ENCODE data around the gene NINJ1.
"Not testable (repeated sequence)": the region's sequence is repeated elsewhere in the genome, so short reads cannot be mapped to it uniquely, and the experiment has no call there.

NINJ1 gene

DNA sequence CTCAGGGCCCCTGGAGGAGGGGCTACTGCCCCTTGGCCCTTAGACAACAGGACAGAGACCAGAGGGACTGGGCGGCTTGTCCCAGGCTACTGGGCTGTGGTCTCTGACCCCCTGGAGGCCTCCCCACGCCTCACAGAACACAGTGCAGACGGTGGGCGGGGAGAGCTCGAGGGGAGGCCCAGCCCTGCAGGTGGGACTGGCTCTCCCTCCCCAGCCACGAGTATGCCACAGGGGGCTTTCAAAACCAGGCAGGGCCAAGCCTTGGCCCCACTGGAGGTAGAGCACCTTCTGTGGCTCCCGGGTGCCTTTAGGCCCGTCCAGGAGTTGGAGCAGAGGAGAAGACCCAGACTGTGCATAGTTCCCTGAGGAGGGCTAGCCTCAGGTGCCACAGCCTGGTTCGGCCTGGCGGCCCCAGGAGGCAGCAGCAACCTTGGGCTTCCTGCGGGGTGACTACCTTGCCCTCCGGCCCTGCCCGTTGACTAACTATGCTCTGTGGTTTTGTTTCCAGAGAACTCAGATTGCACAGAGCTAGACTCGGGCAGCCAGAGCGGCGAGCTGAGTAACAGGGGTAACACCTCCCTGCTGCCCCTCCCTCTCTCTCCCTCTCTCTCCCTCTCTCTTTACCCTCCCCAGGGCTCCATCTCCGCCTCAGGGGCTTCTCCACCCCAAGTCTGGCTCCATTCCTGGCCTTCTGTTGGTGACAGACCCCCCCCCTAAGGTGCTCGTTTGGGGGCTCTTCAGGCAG is 22.5 kb downstream of the NINJ1 start:
- no peaks in the 10 kb centered on the region for H3K9me3 ChIP-seq (ENCODE audit: insufficient read depth, low read length)
- H3K4me3 ChIP-seq (ENCODE audit: insufficient read length, low read depth): no peak overlapping the region
- peak overlapping the region; percentile 12 for H3K9ac ChIP-seq (ENCODE audit: insufficient read length, low read depth)
- peaks cover 18% of the 10 kb centered on the region for H3K4me1 ChIP-seq (ENCODE audit: insufficient read depth, insufficient read length)
- DNase-seq (ENCODE audit: low read depth, low spot score): no peak
- no peaks in the 10 kb centered on the region for H3K27me3 ChIP-seq (ENCODE audit: insufficient read depth, insufficient read length)
- TF ChIP-seq ZNF274 (IDR thresholded peaks at IDR 0.05; ENCODE audit: low read depth, low read length) (no peak), YY1 (IDR thresholded peaks at IDR 0.05; ENCODE audit: insufficient read depth, insufficient read length) (no peak), SUZ12 (IDR thresholded peaks at IDR 0.05; ENCODE audit: extremely low read depth, insufficient read depth, insufficient read length) (no peak)
- peaks cover 19% of the 10 kb centered on the region for H3K36me3 ChIP-seq (ENCODE audit: insufficient read depth, insufficient read length, low read length)

DNA sequence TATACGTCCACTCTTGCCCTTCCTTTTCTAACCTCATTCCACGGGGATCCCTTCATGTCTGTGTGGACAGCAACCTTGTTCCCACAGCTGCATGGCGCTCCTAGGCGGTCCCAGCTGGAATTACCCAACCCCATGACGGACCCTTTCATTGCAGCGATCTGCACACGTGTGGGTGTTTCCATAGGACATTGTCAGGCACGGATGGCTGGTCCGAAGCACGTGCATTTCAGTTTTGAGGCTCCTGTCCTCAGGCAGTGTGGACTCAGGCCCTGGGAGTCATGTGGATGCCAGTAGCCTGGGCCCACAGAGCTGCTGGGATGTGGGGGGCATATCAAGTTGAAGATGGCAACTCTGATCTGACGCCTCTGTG is 23.1 kb downstream of the NINJ1 start:
- no peak overlapping the region for H3K4me3 ChIP-seq (ENCODE audit: insufficient read length, low read depth)
- TF ChIP-seq ZNF274 (IDR thresholded peaks at IDR 0.05; ENCODE audit: low read depth, low read length) (no peak), YY1 (IDR thresholded peaks at IDR 0.05; ENCODE audit: insufficient read depth, insufficient read length) (no peak), SUZ12 (IDR thresholded peaks at IDR 0.05; ENCODE audit: extremely low read depth, insufficient read depth, insufficient read length) (no peak)

DNA sequence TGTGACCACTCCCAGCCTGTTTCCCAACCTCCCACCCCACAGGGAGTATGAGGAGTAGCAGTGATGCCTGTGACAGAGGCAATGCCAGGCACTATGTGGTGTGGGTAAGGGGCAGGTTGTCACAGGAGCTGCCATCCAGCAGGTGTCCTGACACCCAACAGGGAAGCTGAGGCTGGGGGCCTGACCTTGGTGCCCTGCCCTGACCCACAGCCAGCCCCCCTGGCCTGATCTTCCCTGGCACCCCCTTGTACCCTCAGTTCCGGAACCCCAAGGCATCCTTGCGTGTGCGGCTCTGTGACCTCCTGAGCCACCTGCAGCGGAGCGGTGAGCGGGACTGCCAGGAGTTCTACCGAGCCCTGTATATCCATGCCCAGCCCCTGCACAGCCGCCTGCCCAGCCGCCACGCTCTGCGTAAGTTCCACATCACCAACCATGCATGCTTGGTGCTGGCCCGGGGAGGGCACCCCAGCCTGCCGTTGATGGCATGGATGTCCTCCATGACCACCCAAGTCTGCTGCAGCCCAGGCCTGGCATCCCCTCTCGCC is 23.7 kb downstream of the NINJ1 start:
- no peak for DNase-seq (ENCODE audit: low read depth, low spot score)
- Histone ChIP-seq H3K9me3 (ENCODE audit: insufficient read depth, low read length) (no peaks in the 10 kb centered on the region), H3K9ac (ENCODE audit: insufficient read length, low read depth) (no peak overlapping the region), H3K36me3 (ENCODE audit: insufficient read depth, insufficient read length, low read length) (peaks cover 19% of the 10 kb centered on the region), H3K4me1 (ENCODE audit: insufficient read depth, insufficient read length) (peaks cover 12% of the 10 kb centered on the region), H3K4me3 (ENCODE audit: insufficient read length, low read depth) (no peak overlapping the region), H3K27me3 (ENCODE audit: insufficient read depth, insufficient read length) (no peaks in the 10 kb centered on the region)
- TF ChIP-seq YY1 (IDR thresholded peaks at IDR 0.05; ENCODE audit: insufficient read depth, insufficient read length): no peak
- no peak for TF ChIP-seq SUZ12 (IDR thresholded peaks at IDR 0.05; ENCODE audit: extremely low read depth, insufficient read depth, insufficient read length)
- no peak for TF ChIP-seq ZNF274 (IDR thresholded peaks at IDR 0.05; ENCODE audit: low read depth, low read length)

More for the DNA sequence above, 23.1 kb downstream of the NINJ1 start:
- H3K9ac ChIP-seq (ENCODE audit: insufficient read length, low read depth): no peak overlapping the region
- peaks cover 12% of the 10 kb centered on the region for H3K4me1 ChIP-seq (ENCODE audit: insufficient read depth, insufficient read length)
- peaks cover 19% of the 10 kb centered on the region for H3K36me3 ChIP-seq (ENCODE audit: insufficient read depth, insufficient read length, low read length)
- H3K27me3 ChIP-seq (ENCODE audit: insufficient read depth, insufficient read length): no peaks in the 10 kb centered on the region
- no peaks in the 10 kb centered on the region for H3K9me3 ChIP-seq (ENCODE audit: insufficient read depth, low read length)
- no peak for DNase-seq (ENCODE audit: low read depth, low spot score)

DNA sequence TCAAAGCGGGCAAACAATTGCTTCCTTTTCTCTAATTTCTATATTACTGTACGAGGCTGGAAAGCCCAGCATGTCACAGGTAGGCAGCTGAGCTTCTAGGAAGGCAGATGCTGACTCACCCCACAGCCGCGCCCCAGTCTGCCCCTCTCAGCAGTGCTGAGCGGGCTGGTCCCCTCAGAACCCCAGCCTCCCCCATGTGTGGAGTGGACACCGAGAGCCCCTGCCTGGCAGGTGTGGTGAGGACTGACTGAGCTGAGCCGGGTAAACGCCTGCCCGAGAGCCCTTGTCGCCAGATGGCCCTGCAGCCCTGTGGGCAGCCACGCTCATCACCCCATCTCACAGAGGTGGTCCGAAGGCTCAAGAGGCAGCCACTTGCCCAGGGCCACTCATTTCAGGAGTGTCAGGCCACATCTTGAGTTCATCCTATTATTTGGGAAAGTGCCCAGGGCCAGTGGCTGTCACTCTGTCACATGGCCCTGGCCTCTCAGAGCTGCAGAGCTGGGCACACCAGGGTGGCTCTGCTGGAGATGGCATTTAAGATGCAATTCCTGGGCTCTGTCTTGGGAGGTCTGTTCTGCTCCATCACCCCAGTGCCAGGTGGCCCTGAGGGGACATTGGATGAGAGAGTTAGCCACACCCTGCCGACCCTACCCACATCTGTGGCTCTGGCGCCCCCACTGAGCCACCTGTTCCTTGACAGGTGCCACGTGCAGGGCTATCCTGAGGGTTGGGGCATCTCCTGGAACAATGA is 25.6 kb downstream of the NINJ1 start:
- peak overlapping the region; percentile 28 for H3K9ac ChIP-seq (ENCODE audit: insufficient read length, low read depth)
- no peak for TF ChIP-seq YY1 (IDR thresholded peaks at IDR 0.05; ENCODE audit: insufficient read depth, insufficient read length)
- TF ChIP-seq SUZ12 (IDR thresholded peaks at IDR 0.05; ENCODE audit: extremely low read depth, insufficient read depth, insufficient read length): no peak
- no peak for TF ChIP-seq ZNF274 (IDR thresholded peaks at IDR 0.05; ENCODE audit: low read depth, low read length)
- no peaks in the 10 kb centered on the region for H3K27me3 ChIP-seq (ENCODE audit: insufficient read depth, insufficient read length)
- peaks cover 9% of the 10 kb centered on the region for H3K4me1 ChIP-seq (ENCODE audit: insufficient read depth, insufficient read length)
- DNase-seq (ENCODE audit: low read depth, low spot score): no peak
- peaks cover 13% of the 10 kb centered on the region for H3K36me3 ChIP-seq (ENCODE audit: insufficient read depth, insufficient read length, low read length)
- no peak overlapping the region for H3K4me3 ChIP-seq (ENCODE audit: insufficient read length, low read depth)
- H3K9me3 ChIP-seq (ENCODE audit: insufficient read depth, low read length): peaks cover 9% of the 10 kb centered on the region

DNA sequence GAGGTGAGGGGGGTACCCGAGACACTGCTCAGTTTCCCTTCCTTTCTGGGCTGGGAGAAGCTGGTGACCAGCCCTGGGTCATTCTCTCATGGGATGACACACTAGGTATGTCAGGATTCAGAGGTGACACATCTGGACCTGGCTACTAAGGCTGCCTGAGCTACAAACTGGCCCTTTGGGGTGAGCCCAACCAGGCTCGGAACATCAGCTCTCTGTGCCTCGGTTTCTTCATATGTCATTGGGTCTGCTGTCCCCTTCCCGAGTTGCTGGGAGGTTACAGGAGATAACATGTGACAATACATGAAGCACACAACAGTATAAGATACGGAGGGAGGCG is 26.3 kb downstream of the NINJ1 start:
- Histone ChIP-seq H3K27me3 (ENCODE audit: insufficient read depth, insufficient read length) (no peaks in the 10 kb centered on the region), H3K9me3 (ENCODE audit: insufficient read depth, low read length) (peaks cover 11% of the 10 kb centered on the region), H3K36me3 (ENCODE audit: insufficient read depth, insufficient read length, low read length) (peaks cover 12% of the 10 kb centered on the region), H3K9ac (ENCODE audit: insufficient read length, low read depth) (no peak overlapping the region), H3K4me3 (ENCODE audit: insufficient read length, low read depth) (no peak overlapping the region), H3K4me1 (ENCODE audit: insufficient read depth, insufficient read length) (peaks cover 9% of the 10 kb centered on the region)
- TF ChIP-seq ZNF274 (IDR thresholded peaks at IDR 0.05; ENCODE audit: low read depth, low read length) (no peak), SUZ12 (IDR thresholded peaks at IDR 0.05; ENCODE audit: extremely low read depth, insufficient read depth, insufficient read length) (no peak), YY1 (IDR thresholded peaks at IDR 0.05; ENCODE audit: insufficient read depth, insufficient read length) (no peak)
- no peak for DNase-seq (ENCODE audit: low read depth, low spot score)

DNA sequence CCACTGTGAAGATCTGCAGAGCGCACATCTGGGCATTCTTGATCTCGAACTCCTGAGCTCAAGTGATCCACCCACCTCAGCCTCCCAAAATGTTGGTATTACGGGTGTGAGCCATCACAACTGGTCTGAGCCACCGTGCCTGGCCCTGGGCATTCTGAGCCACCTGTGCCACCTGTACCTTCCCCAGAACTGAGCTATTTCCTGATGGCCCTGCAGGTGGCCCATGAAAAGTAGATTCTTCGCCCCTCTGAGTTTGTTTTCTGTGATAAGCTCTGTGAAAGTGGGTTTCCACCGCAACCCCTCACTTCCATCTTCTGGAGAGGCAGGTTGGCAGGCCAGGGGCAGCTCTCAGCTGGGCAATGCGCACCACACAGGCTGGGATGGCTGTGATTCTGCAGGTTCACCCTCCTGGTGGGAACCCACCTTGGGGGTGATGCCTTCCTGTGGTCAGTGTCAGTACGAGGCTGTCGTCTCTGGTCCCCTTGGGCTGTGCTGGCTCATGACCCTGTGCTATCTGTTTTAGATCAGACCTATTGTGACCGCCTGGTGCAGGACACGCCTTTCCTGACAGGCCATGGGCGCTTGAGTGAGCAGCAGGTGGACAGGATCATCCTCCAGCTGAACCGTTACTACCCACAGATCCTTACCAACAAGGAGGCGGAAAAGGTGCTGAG is 26.8 kb downstream of the NINJ1 start:
- TF ChIP-seq YY1 (IDR thresholded peaks at IDR 0.05; ENCODE audit: insufficient read depth, insufficient read length) (no peak), SUZ12 (IDR thresholded peaks at IDR 0.05; ENCODE audit: extremely low read depth, insufficient read depth, insufficient read length) (no peak), ZNF274 (IDR thresholded peaks at IDR 0.05; ENCODE audit: low read depth, low read length) (no peak)
- Histone ChIP-seq H3K4me1 (ENCODE audit: insufficient read depth, insufficient read length) (peaks cover 9% of the 10 kb centered on the region), H3K36me3 (ENCODE audit: insufficient read depth, insufficient read length, low read length) (peaks cover 12% of the 10 kb centered on the region), H3K4me3 (ENCODE audit: insufficient read length, low read depth) (no peak overlapping the region), H3K9me3 (ENCODE audit: insufficient read depth, low read length) (peaks cover 11% of the 10 kb centered on the region), H3K27me3 (ENCODE audit: insufficient read depth, insufficient read length) (no peaks in the 10 kb centered on the region), H3K9ac (ENCODE audit: insufficient read length, low read depth) (no peak overlapping the region)
- DNase-seq (ENCODE audit: low read depth, low spot score): no peak

DNA sequence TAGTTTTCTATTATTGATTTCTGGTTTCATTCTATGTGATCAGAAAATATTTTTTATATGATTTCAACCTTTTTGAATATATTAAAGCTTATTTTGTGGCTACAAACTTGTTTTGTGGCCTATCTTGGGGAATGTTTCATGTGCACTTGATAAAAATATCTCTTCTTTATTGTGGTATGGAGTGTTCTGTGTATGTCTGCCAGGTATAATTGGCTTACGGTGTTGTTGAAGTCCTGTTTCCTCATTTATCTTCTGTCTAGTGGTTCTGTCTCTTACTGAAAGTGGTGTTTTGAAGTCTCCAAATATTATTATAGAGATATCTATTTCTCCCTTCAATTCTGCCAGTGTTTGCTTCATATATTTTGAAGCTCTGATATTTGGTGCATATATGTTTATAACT is 28.4 kb downstream of the NINJ1 start:
- no peaks in the 10 kb centered on the region for H3K27me3 ChIP-seq (ENCODE audit: insufficient read depth, insufficient read length)
- H3K9ac ChIP-seq (ENCODE audit: insufficient read length, low read depth): no peak overlapping the region
- H3K36me3 ChIP-seq (ENCODE audit: insufficient read depth, insufficient read length, low read length): peaks cover 7% of the 10 kb centered on the region
- no peaks in the 10 kb centered on the region for H3K4me1 ChIP-seq (ENCODE audit: insufficient read depth, insufficient read length)
- no peak overlapping the region for H3K4me3 ChIP-seq (ENCODE audit: insufficient read length, low read depth)
- no peak for DNase-seq (ENCODE audit: low read depth, low spot score)
- H3K9me3 ChIP-seq (ENCODE audit: insufficient read depth, low read length): peaks cover 11% of the 10 kb centered on the region
- TF ChIP-seq SUZ12 (IDR thresholded peaks at IDR 0.05; ENCODE audit: extremely low read depth, insufficient read depth, insufficient read length): no peak
- no peak for TF ChIP-seq YY1 (IDR thresholded peaks at IDR 0.05; ENCODE audit: insufficient read depth, insufficient read length)
- TF ChIP-seq ZNF274 (IDR thresholded peaks at IDR 0.05; ENCODE audit: low read depth, low read length): no peak

DNA sequence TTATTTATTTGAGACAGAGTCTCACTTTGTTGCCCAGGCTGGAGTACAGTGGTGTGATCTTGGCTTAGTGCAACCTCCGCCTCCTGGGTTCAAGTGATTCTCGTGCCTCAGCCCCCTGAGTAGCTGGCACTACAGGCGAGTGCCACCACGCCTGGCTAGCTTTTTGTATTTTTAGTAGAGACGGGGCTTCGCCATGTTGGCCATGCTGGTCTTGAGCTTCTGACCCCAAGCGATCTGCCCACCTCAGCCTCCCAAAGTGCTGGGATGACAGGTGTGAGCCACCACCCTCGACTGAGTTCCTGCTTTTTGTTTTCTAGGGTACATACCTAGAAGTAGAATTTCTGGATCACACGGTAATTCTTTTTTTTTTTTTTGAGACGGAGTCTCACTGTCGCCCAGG is 33.0 kb downstream of the NINJ1 start:
- not testable (repeated sequence) for H3K36me3 ChIP-seq (ENCODE audit: insufficient read depth, insufficient read length, low read length)

More for the DNA sequence above, 33.0 kb downstream of the NINJ1 start:
- H3K27me3 ChIP-seq (ENCODE audit: insufficient read depth, insufficient read length); DNase-seq (ENCODE audit: low read depth, low spot score); H3K4me3 ChIP-seq (ENCODE audit: insufficient read length, low read depth); H3K9ac ChIP-seq (ENCODE audit: insufficient read length, low read depth): not testable (repeated sequence)
- peaks cover 13% of the 10 kb centered on the region for H3K4me1 ChIP-seq (ENCODE audit: insufficient read depth, insufficient read length)
- H3K9me3 ChIP-seq (ENCODE audit: insufficient read depth, low read length): peaks cover 11% of the 10 kb centered on the region
